KBM-7 (cell line): Measurements from ENCODE around the gene CUBN.
"Not testable (repeated sequence)": the region's sequence is repeated elsewhere in the genome, so short reads cannot be mapped to it uniquely, and the experiment has no call there.

Source experiments
- DNase-seq: peaks from one replicate; pipeline ENCODE4 v3.0.0-alpha.2; 2015
- in situ Hi-C: fragments of 300-500 bp; cut with MboI; formaldehyde crosslinking; loops from 2 replicates; pipeline ENCODE4 v1.14.3; 2020; ENCODE audit warnings: low sequenced_read_pairs, low pct_unique_long_range_greater_than_20kb, mixed read lengths

CUBN gene

GRCh38 chr10:16827474-16827873 is 302.1 kb downstream of the CUBN start:
- in situ Hi-C loops: loop anchor here (25.0 kb wide), 2 partner anchors 435 to 1035 kb away; no protein-coding TSS in a partner anchor
- DNase-seq: not testable (repeated sequence)

GRCh38 chr10:16822726-16823360 is 306.8 kb downstream of the CUBN start:
- DNase-seq: no peak
- in situ Hi-C loops: no loop called here

GRCh38 chr10:16822027-16822426 is 307.6 kb downstream of the CUBN start:
- in situ Hi-C loops: no loop called here

DNA sequence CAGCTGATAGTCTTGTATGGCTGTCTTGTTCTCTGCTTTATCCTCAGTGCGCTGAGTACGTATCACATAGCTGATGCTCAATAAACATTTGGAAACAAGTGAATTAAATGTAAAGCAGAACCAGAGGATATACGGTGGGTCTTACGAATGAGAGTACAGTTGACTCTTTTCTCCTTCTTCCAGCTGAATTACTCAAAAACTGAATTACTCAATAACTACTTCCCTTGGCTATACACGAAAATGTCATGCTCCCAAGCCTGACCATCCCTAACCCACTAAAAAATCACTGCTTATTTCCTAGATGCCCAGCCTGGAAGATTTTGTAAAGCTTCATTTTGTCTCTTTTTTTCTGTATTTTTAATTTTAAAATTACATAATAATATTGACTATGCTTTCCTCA is 309.2 kb downstream of the CUBN start:
- in situ Hi-C loops: no loop called here

More at GRCh38 chr10:16822027-16822426, 307.6 kb downstream of the CUBN start:
- no peak for DNase-seq

GRCh38 chr10:16820018-16820417 is 309.6 kb downstream of the CUBN start:
- DNase-seq: no peak
- in situ Hi-C loops: no loop called here

More for the DNA sequence above, 309.2 kb downstream of the CUBN start:
- no peak for DNase-seq

- in situ Hi-C loops: no loop called here
- no peak for DNase-seq
These were observed 310.2 kb downstream of the CUBN start for GRCh38 chr10:16819436-16819835.

DNA sequence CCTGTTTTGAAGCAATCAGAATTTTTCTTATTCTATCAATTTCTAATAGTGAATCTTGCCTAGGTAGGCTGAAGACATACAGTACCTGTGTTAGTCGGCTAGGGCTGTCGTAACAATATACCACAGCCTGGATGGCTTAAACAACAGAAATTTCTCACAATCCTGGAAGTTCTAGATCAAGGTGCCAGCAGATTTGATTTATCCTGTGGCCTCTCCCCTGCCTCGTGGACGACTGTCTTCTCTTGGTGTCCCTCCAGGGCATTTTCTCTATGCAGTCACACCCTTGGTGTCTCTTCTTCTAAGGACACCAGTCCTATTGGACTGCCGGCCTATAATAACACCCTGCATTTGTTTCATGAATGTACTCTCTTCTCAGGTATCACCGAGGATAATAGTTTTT is 310.6 kb downstream of the CUBN start:
- in situ Hi-C loops: no loop called here
- no peak for DNase-seq

- DNase-seq: peak; percentile 100
- in situ Hi-C loops: no loop called here
These were observed 312.2 kb downstream of the CUBN start, which contains the start of gene RSU1 for GRCh38 chr10:16817125-16818019. TSS of gene RSU1 (minus strand) at chr10:16817424. CDS start at chr10:16817081, 343 bp downstream.

DNA sequence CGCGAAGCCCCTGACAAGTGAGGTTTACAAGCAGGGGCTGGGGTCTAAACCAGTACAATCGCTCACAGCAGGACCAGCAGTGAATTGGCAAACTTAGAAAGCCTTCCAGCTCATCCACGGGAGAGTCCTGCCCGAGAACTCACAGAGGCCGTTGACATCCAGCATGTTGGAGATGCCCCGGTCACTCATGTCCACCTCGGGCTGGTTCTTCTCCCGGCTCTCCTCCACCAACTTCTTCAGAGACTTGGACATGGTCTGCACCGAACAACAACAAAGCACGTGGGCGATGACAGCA is 312.8 kb downstream of the CUBN start:
- in situ Hi-C loops: no loop called here
- no peak for DNase-seq

DNA sequence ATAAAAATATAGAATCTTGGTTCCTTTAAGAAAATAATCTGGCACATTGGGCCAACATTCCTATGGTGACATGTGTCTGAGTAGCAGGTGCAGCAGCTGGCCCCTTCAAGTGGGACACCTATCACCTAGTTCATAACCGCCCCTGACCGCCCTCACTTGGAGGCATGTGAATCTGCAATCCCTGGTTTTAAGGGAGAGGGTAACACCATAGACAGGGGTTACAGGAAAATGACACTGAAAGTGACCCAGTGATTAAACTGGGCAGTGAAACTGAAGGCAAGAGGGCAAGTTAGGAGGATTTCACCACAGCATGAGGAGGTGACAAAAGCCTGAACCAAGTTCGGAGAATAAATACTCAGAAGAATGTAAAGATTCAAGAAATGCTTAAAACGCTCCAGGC is 313.4 kb downstream of the CUBN start:
- no peak for DNase-seq
- in situ Hi-C loops: no loop called here

DNA sequence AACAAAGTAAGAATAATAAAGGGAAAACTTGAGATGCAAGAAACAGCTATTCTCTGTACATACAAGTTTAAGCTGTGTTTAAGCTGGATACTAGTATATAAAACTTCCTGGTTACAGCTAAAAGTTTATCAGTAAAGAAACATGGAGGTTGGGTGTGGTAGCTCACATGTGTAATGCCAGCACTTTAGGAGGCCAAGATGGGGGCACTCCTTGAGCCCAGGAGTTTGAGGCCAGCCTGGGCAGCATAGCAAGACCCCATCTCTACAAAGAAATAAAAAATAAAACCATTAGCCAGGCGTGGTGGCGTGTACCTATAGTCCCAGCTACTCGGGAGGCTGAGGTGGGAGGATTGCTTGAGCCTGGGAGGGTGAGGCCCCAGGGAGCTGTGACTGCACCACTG is 315.6 kb downstream of the CUBN start:
- DNase-seq: no peak
- in situ Hi-C loops: no loop called here

DNA sequence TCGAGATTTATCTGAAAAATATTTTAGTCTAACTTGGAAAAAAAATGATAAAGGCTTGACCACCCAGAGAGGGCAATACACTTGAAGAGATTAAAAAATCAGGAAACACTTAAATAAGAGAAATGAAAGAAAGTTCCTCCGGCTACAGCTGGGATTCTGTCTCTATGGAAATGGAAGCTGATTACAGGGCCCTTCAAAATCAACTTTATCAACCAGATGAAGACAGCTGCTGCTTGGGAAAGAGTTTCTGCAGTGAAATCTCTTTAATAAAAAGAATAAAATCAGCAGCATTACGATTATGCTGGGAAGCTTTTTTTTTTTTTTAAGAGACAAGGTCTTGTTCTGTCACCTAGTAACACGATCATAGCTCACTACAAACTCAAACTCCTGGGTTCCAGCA is 316.9 kb downstream of the CUBN start:
- in situ Hi-C loops: no loop called here
- DNase-seq: no peak

DNA sequence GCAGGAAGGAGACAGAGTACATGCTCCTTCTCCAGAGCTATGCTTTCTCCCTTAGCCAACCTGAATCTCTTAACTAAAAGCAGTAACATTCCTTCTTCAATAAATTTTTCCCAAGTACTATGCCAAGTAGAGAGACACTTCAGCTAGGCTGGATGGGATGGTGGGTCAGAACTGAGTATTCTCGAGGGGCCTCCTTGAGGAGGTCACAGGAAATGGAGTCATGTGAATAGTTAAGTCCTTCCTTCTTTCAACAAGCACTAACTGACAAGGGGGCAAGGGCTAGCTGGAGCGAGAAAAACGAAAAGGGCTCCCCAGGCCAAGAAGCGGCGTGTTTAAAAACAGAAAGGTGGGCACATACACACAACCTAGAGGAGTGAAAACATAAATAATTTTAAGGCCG is 317.8 kb downstream of the CUBN start:
- in situ Hi-C loops: no loop called here

GRCh38 chr10:16811292-16811691 is 318.3 kb downstream of the CUBN start:
- in situ Hi-C loops: no loop called here
- DNase-seq: no peak

More for the DNA sequence above, 317.8 kb downstream of the CUBN start:
- no peak for DNase-seq

- DNase-seq: peak; percentile 75
- in situ Hi-C loops: no loop called here
These were observed 320.4 kb downstream of the CUBN start for GRCh38 chr10:16809074-16809718.

DNA sequence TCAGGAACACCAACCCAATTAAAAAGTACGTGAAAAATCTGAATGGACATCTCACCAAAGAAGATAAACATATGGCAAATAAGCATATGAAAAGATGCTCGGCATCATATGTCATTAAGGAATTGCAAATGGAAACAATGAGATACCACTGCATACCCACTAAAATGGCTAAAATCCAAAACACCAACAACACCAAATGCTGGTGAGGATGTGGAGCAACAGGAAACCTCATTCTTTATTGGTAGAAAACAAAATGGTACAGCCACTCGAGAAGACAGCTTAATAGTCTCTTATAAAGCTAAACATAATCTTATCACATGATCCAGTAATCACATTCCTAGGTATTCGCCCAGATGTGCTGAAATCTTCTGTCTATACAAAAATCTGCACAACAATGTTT is 325.5 kb downstream of the CUBN start:
- no peak for DNase-seq
- in situ Hi-C loops: no loop called here

GRCh38 chr10:16803464-16803863 is 326.1 kb downstream of the CUBN start:
- in situ Hi-C loops: no loop called here
- DNase-seq: no peak

DNA sequence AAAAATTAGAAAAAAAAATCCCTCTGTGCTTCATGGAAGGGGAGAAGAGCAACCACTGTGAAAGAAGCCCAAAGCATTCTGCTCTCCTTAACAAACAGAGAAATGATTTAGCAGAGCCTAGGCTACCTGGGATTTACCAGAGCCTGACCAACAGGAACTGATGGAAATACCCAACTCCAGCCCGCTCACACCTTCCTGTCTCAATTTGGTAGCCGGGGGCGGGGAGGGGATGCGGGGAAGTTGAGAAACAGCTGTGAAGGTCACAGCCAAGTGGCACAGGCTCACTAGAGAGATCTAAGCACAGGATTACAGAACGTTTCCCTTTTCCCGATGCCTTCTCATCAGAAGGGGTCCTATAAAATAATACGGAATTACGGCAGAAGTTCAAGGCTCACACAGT is 330.0 kb downstream of the CUBN start:
- in situ Hi-C loops: no loop called here
- no peak for DNase-seq

GRCh38 chr10:16798571-16798970 is 331.0 kb downstream of the CUBN start:
- no peak for DNase-seq
- in situ Hi-C loops: no loop called here

GRCh38 chr10:16795410-16796073 is 334.1 kb downstream of the CUBN start:
- DNase-seq: no peak
- in situ Hi-C loops: no loop called here
